Right cardiac atrium (tissue), 5 donors: ENCODE data around the gene MCC. TPM values are rescaled to one million over a fixed set of nuclear protein-coding genes. Genes with fewer than 3 reads are reported as not detected.
A peak's percentile ranks its signal among the peaks of the same experiment; 100 is the strongest.

Experiments
- ATAC-seq, 2 donors: fragments of 200-7000 bp; cut with Tn5 transposase; one replicate each; pipeline versions ENCODE4 v1.8.0 to v1.9.1; 2020; ENCODE audit warnings: moderate library complexity in 2 of 2, mild to moderate bottlenecking in 1 of 2
- DNase-seq, 3 donors: peaks; one replicate each; pipeline ENCODE4 v3.0.0-alpha.2; 2020
- H3K27ac ChIP-seq: one replicate; pipeline ENCODE4 v1.5.1; 2013; ENCODE audit warnings: mild to moderate bottlenecking, low read length, control low read depth, moderate library complexity
- H3K27me3 ChIP-seq: one replicate; pipeline ENCODE4 v1.6.1; 2013; ENCODE audit not compliant: control insufficient read depth, insufficient read depth
- H3K4me1 ChIP-seq: one replicate; pipeline ENCODE4 v1.6.1; 2013; ENCODE audit warnings: low read length; ENCODE audit not compliant: control insufficient read depth, insufficient read depth
- H3K4me3 ChIP-seq: one replicate; pipeline ENCODE4 v1.5.1; 2013; ENCODE audit warnings: low read length, control low read depth
- H3K9me3 ChIP-seq: one replicate; pipeline ENCODE4 v1.6.1; 2013; ENCODE audit warnings: low read length; ENCODE audit not compliant: control insufficient read depth
- WGBS: extraction: QIAGEN DNeasy Blood & Tissue Kit; methylation state at CpG from one replicate; pipeline ENCODE4 v1.1.7; 2013; 5-methylcytosine and 5-hydroxymethylcytosine counted together
- intact Hi-C, 4 donors: fragments of 100-400 bp; cut with DNase I; formaldehyde crosslinking; loops; one replicate each; pipeline versions ENCODE4 v1.11.0 to v1.14.0; 2022 to 2023
- polyA plus RNA-seq: library from polyadenylated mRNA; stranded (reverse); fragments of 200-250 nt; gene quantifications from one replicate; pipeline ENCODE4 v1.2.3, GENCODE V29; 2013
- total RNA-seq, 4 donors: library from RNA; stranded (reverse); fragmentation: NEBNext Ultra II Directional; extraction: Animal tissue kit (Norgen Biotek cat#: 25700); gene quantifications; one replicate each; pipeline ENCODE4 v1.2.1, GENCODE V29; 2021
- donor health status: healthy with polysubstance abuse.
- donor health status: DM: no; HTN: yes; CAD: no.
- donor health status: DM: no; HTN: no; CAD: no.
- donor health status: DM: no; HTN: yes; CAD: no; lungs with severe emphysema.
- donor health status: DM: yes; HTN: yes; CAD: no.

Gene MCC
- total and polyA plus RNA-seq, 5 donors: 6.9 to 33.6 (median 27.0) TPM

DNA sequence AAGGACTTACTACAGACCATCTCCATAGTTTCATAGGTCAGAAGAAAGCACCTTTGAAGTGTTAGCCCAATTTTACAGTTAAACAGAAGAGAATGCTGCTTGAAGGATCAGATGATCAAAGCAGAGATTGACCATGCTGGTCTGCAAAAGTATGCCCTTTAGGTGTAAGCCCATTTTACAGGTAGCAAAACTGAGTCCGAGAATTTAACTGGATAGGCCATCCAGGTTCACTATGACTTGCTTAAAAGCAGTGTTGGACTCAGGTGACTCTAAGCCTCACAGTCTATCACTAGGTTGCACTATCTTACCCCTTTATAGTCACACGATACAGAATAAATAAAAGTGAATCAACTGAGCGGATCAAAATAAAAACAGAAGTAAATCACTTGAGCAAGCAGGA lies 299.0 kb downstream of the MCC start:
- H3K4me3 ChIP-seq: no peak overlapping the region
- no peak overlapping the region for H3K27ac ChIP-seq
- 98% methylated on average over 3 of the region's 3 CpGs for WGBS
- H3K27me3 ChIP-seq: no peaks in the 10 kb centered on the region
- ATAC-seq: no peak
- no peaks in the 10 kb centered on the region for H3K9me3 ChIP-seq
- peaks cover 12% of the 10 kb centered on the region for H3K4me1 ChIP-seq
- intact Hi-C loops: no loop called here
- DNase-seq: no peak

DNA sequence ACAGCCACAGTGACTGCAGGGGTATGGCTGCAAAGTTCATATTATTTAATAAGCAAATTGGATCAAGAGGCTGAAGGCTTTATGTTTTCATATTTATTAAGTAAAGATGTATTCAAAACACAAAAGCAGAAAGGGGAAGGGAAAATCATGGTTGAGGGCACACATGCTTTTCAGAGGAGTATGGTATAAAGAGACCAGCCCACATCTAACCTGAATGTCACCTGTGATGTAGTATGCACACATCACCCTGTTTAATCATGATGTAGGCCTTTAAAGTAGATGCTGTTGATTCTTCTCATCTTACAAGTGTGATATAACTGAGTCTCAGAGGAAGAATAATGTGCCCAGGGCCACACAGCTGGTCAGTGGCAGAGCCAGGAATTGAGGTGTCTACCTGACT lies 299.8 kb downstream of the MCC start:
- Histone ChIP-seq H3K4me1 (peaks cover 14% of the 10 kb centered on the region), H3K27me3 (no peaks in the 10 kb centered on the region), H3K27ac (no peak overlapping the region), H3K9me3 (no peaks in the 10 kb centered on the region), H3K4me3 (no peak overlapping the region)
- no peak for DNase-seq
- intact Hi-C loops: no loop called here
- no peak for ATAC-seq

DNA sequence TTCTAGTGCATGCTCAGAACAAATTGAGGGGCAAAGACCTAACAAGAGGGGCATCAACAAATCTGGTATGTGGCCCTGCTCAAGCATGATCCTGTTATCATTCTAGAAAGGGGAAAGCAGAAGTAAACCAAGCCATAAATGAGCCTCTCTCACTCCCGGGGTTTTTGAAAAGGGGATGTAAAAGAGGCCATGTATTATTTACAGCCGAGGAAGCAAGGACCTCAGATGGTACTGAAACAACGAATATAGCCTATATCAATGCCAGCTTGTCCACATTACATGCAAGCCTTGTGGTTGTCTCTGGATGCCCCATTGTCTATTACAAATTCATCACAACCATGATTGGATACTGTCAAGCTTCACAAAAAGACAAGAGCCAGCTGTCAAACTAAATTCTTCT lies 300.3 kb downstream of the MCC start:
- DNase-seq: no peak
- 75% methylated on average over 3 of the region's 3 CpGs for WGBS
- Histone ChIP-seq H3K4me3 (no peak overlapping the region), H3K27ac (no peak overlapping the region), H3K27me3 (no peaks in the 10 kb centered on the region), H3K4me1 (peaks cover 14% of the 10 kb centered on the region), H3K9me3 (no peaks in the 10 kb centered on the region)
- intact Hi-C loops: no loop called here
- ATAC-seq: no peak

DNA sequence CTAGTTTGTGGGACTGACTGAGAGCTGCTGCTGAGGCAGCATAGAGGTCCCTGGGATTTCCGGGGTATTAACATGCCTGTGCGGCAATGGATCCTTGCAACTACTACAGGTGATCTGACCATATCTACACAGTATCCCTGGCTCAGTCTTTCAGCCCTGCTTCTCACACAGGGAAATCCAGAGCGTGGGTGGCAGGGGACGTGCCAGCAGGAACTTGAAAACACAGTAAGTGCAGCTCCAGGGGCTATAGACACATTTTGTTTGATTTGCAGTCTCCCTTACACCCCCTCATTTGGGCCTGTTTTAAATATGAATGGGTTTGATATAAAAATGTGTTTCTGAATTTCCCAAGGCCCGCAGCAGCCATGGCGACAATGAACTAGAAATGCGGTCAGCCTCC lies 302.2 kb downstream of the MCC start:
- H3K4me3 ChIP-seq: no peak overlapping the region
- WGBS: 78% methylated on average over 7 of the region's 7 CpGs
- no peaks in the 10 kb centered on the region for H3K9me3 ChIP-seq
- intact Hi-C loops: no loop called here
- peaks cover 14% of the 10 kb centered on the region for H3K4me1 ChIP-seq
- ATAC-seq (no peak), DNase-seq (no peak)
- H3K27ac ChIP-seq: no peak overlapping the region
- no peaks in the 10 kb centered on the region for H3K27me3 ChIP-seq

DNA sequence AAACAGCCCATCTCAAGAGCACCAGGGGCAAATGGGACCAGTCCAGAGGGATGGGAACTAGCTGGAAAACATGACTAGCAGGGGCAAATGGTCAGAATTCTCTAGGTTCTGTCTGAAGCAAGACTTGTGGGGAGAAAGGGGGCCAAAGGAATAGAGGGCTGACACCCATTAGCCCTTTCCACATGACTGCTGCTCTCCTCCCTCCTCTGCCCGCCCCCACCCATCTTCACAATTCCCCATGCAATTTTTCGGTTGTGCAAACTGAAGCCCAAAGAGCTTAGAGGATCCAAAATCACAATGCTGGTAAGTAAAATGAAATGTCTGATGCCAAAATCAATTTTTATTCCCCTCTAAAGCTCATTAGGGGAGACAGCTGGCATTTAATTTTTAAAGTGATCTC lies 304.6 kb downstream of the MCC start:
- peaks cover 12% of the 10 kb centered on the region for H3K4me1 ChIP-seq
- DNase-seq: no peak
- WGBS: 87% methylated on average over 2 of the region's 2 CpGs
- H3K27ac ChIP-seq: no peak overlapping the region
- no peak for ATAC-seq
- no peak overlapping the region for H3K4me3 ChIP-seq
- H3K27me3 ChIP-seq: no peaks in the 10 kb centered on the region
- intact Hi-C loops: no loop called here
- H3K9me3 ChIP-seq: no peaks in the 10 kb centered on the region

DNA sequence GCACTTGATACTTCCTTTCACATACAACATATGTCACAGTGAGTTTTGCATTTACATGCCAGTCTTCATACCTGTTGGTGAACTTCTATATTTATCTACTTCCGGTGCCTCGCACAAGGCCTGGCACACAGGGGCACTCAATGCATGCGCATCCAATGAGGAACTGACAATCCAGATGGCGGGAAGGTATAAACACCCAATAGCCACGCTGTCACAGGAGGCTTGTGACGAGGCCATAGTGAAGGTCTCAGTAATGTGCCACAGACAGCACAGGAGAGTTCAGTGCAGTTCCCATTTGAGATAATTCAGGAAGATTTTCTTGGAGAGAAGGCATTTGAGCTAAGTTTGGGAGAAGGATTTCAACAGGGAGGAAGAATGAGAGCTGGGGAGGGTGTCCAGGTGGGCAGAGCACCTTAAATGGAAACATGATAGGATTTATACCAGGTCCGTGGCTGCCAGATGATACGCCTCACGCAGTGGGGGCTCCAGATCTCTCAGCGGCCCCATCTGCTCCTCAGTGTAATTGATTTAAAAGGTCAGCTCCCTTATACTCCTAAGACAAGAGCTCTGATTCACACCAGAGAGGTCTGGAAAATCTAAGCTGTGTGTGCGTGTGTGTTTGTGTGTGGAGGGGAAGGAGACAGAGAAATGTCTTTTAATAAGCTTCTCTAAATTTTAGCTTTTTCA lies 305.5 kb downstream of the MCC start:
- WGBS: 95% methylated on average over 11 of the region's 11 CpGs
- DNase-seq (no peak), ATAC-seq (no peak)
- peaks cover 16% of the 10 kb centered on the region for H3K4me1 ChIP-seq
- intact Hi-C loops: no loop called here
- H3K27ac ChIP-seq: no peak overlapping the region
- no peaks in the 10 kb centered on the region for H3K27me3 ChIP-seq
- no peaks in the 10 kb centered on the region for H3K9me3 ChIP-seq
- H3K4me3 ChIP-seq: no peak overlapping the region

DNA sequence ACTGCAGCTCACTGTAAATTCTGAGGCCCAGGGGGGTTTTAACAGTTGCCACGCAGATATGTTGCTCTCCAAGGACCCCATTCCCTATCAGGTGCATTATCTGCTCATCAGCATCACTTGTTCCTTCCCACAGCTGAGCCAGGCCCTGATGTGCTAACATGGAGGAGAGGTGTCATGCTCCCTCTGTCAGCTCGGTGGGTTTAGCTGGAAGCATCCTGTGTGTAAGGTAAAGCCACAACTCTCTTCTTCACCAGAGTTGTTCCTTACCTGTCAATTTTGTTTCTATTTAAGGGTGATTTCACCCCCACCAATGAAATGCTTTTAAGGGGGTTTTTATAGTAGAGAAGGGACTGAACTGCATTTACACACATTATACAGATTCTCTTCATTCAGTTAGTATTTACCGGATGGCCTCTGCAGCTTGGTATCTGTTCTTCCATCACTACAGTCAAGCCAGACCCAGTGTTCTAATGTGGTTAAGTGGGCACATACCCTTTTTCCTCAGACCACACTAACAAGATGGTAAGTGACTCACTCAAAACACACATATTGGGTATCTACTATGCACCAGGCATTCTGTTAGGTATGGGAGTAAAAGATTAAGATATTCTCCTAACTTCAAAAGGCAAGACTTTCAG lies 306.3 kb downstream of the MCC start:
- Histone ChIP-seq H3K4me1 (peaks cover 16% of the 10 kb centered on the region), H3K4me3 (no peak overlapping the region), H3K9me3 (no peaks in the 10 kb centered on the region), H3K27me3 (no peaks in the 10 kb centered on the region), H3K27ac (no peak overlapping the region)
- intact Hi-C loops: no loop called here
- no peak for DNase-seq
- ATAC-seq: no peak
- WGBS: 86% methylated on average over 3 of the region's 3 CpGs

DNA sequence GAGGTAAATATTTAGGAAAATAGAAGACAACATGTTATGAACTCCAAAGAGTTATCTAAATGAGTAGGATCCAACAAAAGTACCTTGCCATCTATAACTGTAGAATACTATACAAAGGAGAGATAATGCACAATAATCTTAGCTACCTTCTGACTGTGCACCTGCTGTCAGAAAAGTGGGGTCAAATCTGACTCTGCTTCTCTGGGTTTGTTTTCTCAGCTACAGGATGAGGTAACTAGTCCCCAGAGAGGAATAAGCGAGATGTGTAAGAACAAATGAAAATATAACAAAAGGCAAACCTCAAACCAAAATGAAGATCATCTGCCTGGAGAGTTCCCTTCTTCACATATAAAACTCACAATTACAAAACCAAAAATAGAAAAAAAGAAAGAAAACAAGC lies 306.8 kb downstream of the MCC start:
- Histone ChIP-seq H3K27ac (no peak overlapping the region), H3K9me3 (no peaks in the 10 kb centered on the region), H3K4me3 (no peak overlapping the region), H3K4me1 (peaks cover 17% of the 10 kb centered on the region), H3K27me3 (no peaks in the 10 kb centered on the region)
- intact Hi-C loops: no loop called here
- ATAC-seq (no peak), DNase-seq (no peak)
- WGBS: 75% methylated on average over 1 of the region's 1 CpG

DNA sequence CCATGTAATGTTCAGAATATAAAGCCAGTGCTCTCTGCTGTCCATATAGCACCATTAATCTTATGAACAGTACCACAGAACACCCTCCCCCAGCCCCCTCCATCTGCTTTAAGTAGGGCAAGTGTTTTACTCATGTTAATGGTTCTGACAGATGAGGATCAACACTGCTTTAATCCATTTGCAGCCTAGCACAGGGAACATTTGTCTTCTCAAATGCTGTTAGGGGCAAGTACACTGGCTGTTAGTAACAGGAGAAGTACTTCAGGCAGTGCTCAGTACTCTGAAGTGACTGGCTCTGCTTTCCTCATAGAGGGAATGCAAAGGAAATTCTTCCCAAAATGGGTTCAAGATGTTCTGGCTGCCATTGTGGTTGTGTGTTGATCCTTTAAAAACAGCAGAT lies 309.1 kb downstream of the MCC start:
- ATAC-seq (peak in 1 of 2 donors; percentile 21), DNase-seq (no peak)
- intact Hi-C loops: no loop called here
- no peak overlapping the region for H3K27ac ChIP-seq
- H3K4me1 ChIP-seq: peaks cover 14% of the 10 kb centered on the region
- no peaks in the 10 kb centered on the region for H3K27me3 ChIP-seq
- H3K9me3 ChIP-seq: no peaks in the 10 kb centered on the region
- no peak overlapping the region for H3K4me3 ChIP-seq

DNA sequence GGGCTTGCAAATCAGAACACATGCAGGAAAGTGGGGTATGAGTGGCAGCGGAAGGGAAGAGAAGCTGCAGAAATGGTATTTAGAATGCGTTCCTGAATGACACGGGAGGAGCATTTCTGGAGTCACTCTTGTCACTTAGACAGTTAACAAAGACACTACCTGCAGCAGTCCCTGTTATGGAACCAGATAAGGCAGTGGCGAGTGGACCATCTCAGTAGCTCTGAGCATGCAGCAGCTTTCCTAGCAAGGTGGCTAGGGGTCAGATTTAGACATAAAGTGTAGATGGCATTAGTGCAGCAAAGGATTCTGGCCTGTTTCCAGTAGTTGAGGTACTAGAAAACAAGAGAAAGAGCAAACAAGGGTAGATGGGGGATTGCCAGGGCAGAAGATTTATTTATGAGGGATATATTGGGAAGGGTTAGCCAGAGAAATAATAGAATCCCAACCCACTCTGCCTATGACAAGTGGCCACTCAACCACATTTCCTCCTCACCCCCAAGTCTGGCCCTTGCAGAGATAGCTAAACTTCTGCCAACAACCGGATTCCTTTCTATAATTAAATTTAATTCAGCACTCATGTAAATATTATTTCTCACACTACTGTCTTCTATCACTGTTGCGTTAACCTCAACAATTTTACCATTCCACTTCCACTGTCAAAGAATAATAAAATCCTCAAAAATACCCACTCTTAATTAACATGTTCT lies 310.0 kb downstream of the MCC start:
- WGBS: 67% methylated on average over 6 of the region's 6 CpGs
- ATAC-seq: peak; percentile 57 to 73
- no peak overlapping the region for H3K27ac ChIP-seq

DNA sequence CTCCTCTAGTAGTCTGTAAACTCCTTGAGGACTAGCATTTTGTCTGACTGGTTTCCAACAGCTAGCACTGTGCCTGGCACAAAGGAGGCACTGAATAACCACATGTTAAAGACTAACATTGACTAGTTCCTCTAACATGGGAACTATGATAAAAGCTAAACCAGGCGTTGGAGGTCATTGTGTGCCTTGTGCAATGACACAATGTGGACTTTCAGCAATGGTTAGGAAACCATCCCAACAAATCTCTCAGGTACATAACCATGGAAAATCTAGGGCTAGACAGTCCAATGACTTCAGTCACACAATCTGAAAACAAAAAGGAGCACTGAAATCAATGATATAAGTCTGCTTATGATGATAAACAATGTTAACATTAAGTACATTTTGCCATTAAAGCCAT lies 311.0 kb downstream of the MCC start:
- WGBS: 96% methylated on average over 1 of the region's 1 CpG
- Histone ChIP-seq H3K4me1 (peaks cover 12% of the 10 kb centered on the region), H3K9me3 (no peaks in the 10 kb centered on the region), H3K27me3 (no peaks in the 10 kb centered on the region), H3K27ac (no peak overlapping the region), H3K4me3 (no peak overlapping the region)
- intact Hi-C loops: no loop called here
- no peak for DNase-seq
- ATAC-seq: no peak

More for the DNA sequence above, 310.0 kb downstream of the MCC start:
- H3K4me3 ChIP-seq: no peak overlapping the region
- no peaks in the 10 kb centered on the region for H3K9me3 ChIP-seq
- intact Hi-C loops: no loop called here
- H3K27me3 ChIP-seq: no peaks in the 10 kb centered on the region
- H3K4me1 ChIP-seq: peaks cover 12% of the 10 kb centered on the region
- DNase-seq: no peak
